ENCODE results near the gene WBP11. TPM values are rescaled to one million over a fixed set of nuclear protein-coding genes. Genes with fewer than 3 reads are reported as not detected.

WBP11 gene
- total RNA-seq, 1 experiment from 2014 or later = 108 TPM

DNA sequence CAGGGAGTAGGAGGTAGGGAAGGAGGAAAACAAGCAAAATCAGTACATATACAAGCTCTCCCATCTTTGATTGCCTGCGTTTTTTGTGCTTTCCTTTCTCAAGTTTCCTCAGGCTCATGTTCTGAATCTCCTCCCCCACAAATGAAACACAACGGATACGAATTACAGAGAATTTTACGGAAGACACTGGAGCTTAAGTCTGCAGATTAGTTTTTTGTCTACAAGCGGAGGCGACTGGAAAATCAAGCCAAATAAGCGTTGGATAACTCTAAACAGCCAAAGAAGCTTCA is 612 bp downstream of the WBP11 start:
- DNase-seq = no peak
- Histone ChIP-seq H3K9me3 (ENCODE audit: control insufficient read depth, low read depth, low read length) (no peaks in the 10 kb centered on the region), H3K23ac (ENCODE audit: insufficient read length, low read depth, low read length) (no peak overlapping the region), H3K27me3 (ENCODE audit: insufficient read depth, low read length) (no peaks in the 10 kb centered on the region), H3K56ac (ENCODE audit: insufficient read length, low read depth, low read length) (no peak overlapping the region), H3K23me2 (ENCODE audit: insufficient read length, low read depth, low read length, poor library complexity, severe bottlenecking) (no peaks in the 10 kb centered on the region), H3K14ac (ENCODE audit: insufficient read depth, low read length) (peak overlapping the region; percentile 87), H2BK12ac (ENCODE audit: insufficient read length, low read depth, low read length) (no peak overlapping the region), H2AK5ac (ENCODE audit: insufficient read length, low read length) (no peak overlapping the region), H4K91ac (ENCODE audit: insufficient read length, low read depth, low read length) (no peak overlapping the region), H2BK15ac (ENCODE audit: low read depth, low read length) (no peak overlapping the region), H3K27ac (ENCODE audit: insufficient read length, low read depth, low read length) (no peak overlapping the region), H3K4ac (ENCODE audit: low read depth, low read length) (no peak overlapping the region), H3K4me2 (ENCODE audit: insufficient read depth, insufficient read length, low read length) (peak overlapping the region; percentile 85), H4K20me1 (ENCODE audit: control insufficient read depth, insufficient read depth, insufficient read length) (no peaks in the 10 kb centered on the region), H3K9ac (ENCODE audit: extremely low read depth, insufficient read length, low read length) (peak overlapping the region; percentile 89), H3K18ac (ENCODE audit: insufficient read length, low read depth, low read length) (no peak overlapping the region), H3K79me1 (ENCODE audit: insufficient read depth, low read depth, low read length, poor library complexity, severe bottlenecking) (peaks cover 3% of the 10 kb centered on the region), H3T11ph (ENCODE audit: low read length) (no peak overlapping the region), H4K5ac (ENCODE audit: insufficient read length, low read depth, low read length) (no peak overlapping the region), H4K8ac (replicated peaks; ENCODE audit: insufficient read length, low read depth, low read length) (no peak overlapping the region), H2BK120ac (ENCODE audit: low read depth, low read length, poor library complexity, severe bottlenecking) (no peak overlapping the region), H2BK5ac (ENCODE audit: insufficient read length, low read length) (peak overlapping the region; percentile 7), H3K79me2 (ENCODE audit: insufficient read depth, low read length) (peaks cover 18% of the 10 kb centered on the region), H3K4me1 (ENCODE audit: insufficient read depth, low read length) (no peaks in the 10 kb centered on the region), H2AFZ (ENCODE audit: low read length) (no peak overlapping the region), H2BK20ac (ENCODE audit: low read depth, low read length, poor library complexity, severe bottlenecking) (no peak overlapping the region)
- Mint-ChIP-seq H3K27me3 (ENCODE audit: low read depth) (no peaks in the 10 kb centered on the region), H3K27ac (no peak overlapping the region), H3K4me1 (peaks cover 7 to 18% of the 10 kb centered on the region in 2 experiments; a peak in 3 of 4 replicates), H3K36me3 (ENCODE audit: insufficient read depth in 1 of 3, low read depth in 3 of 3) (peaks cover 5 to 31% (median 23%) of the 10 kb centered on the region in 3 experiments; a peak in 5 of 7 replicates), H3K9me3 (no peaks in the 10 kb centered on the region), H3K4me3 (no peak overlapping the region)
- WGBS (ENCODE audit: extremely low coverage, insufficient read length, low lambda C conversion rate) = no CpG with 5 or more reads among the region's 7 CpGs
- TF ChIP-seq, protein P1, sequence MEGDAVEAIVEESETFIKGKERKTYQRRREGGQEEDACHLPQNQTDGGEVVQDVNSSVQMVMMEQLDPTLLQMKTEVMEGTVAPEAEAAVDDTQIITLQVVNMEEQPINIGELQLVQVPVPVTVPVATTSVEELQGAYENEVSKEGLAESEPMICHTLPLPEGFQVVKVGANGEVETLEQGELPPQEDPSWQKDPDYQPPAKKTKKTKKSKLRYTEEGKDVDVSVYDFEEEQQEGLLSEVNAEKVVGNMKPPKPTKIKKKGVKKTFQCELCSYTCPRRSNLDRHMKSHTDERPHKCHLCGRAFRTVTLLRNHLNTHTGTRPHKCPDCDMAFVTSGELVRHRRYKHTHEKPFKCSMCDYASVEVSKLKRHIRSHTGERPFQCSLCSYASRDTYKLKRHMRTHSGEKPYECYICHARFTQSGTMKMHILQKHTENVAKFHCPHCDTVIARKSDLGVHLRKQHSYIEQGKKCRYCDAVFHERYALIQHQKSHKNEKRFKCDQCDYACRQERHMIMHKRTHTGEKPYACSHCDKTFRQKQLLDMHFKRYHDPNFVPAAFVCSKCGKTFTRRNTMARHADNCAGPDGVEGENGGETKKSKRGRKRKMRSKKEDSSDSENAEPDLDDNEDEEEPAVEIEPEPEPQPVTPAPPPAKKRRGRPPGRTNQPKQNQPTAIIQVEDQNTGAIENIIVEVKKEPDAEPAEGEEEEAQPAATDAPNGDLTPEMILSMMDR (conservative IDR thresholded peaks at IDR 0.05) = no peak

Data from H9 (cell line).